HL-60 (cell line): Measurements from ENCODE around the gene BCL3.

Experiments
- DNase-seq, 2 experiments: peaks; one replicate each; pipeline ENCODE4 v3.0.0-alpha.2; 2010 to 2020; ENCODE audit warnings: low read depth in 1 of 2, low spot score in 1 of 2
- H3K27ac ChIP-seq: fragments of 250-450 bp; sonication (Bioruptor Pico); replicated peaks from 2 replicates; pipeline ENCODE4 v1.5.1; 2020; ENCODE audit warnings: mild to moderate bottlenecking, moderate library complexity
- H3K27me3 ChIP-seq: fragments of 250-450 bp; sonication (Bioruptor Pico); 2 replicates; pipeline ENCODE4 v1.5.1; 2021; ENCODE audit warnings: mild to moderate bottlenecking, moderate library complexity; ENCODE audit not compliant: insufficient read depth, poor library complexity, severe bottlenecking
- H3K4me3 ChIP-seq: replicated peaks from 2 replicates; pipeline ENCODE4 v1.5.1; 2011; ENCODE audit warnings: mild to moderate bottlenecking, control low read depth, low read length; ENCODE audit not compliant: insufficient read depth
- CTCF ChIP-seq: IDR thresholded peaks from one replicate; pipeline ENCODE4 v1.5.1; 2011; ENCODE audit warnings: low read length, control low read depth, inconsistent platforms; ENCODE audit not compliant: insufficient read depth
- GABPA ChIP-seq: IDR thresholded peaks from 2 replicates; pipeline ENCODE4 v1.6.1; 2012; ENCODE audit warnings: low read depth
- POLR2AphosphoS5 ChIP-seq: IDR thresholded peaks from 2 replicates; pipeline ENCODE4 v1.6.1; 2012; ENCODE audit warnings: low read depth
- REST ChIP-seq: IDR thresholded peaks from 2 replicates; pipeline ENCODE4 v1.6.1; 2012; ENCODE audit warnings: low read depth; ENCODE audit not compliant: insufficient replicate concordance
- SPI1 ChIP-seq: IDR thresholded peaks from 2 replicates; pipeline ENCODE4 v1.6.1; 2012; ENCODE audit warnings: low read depth, mild to moderate bottlenecking, borderline replicate concordance

The BCL3 gene

GRCh38 chr19:44747739-44748425, 626 bp upstream of the BCL3 start:
- DNase-seq: peak; percentile 50 to 61
- TF ChIP-seq SPI1 (peak; percentile 51; the same call in 1 of the 2 replicates), POLR2AphosphoS5 (peak; percentile 41; the same call in 1 of the 2 replicates), GABPA (no peak)
- Histone ChIP-seq H3K4me3 (peak overlapping the region; percentile 41), H3K27me3 (no peaks in the 10 kb centered on the region), H3K27ac (peak overlapping the region; percentile 72)

GRCh38 chr19:44749292-44749691, 784 bp downstream of the BCL3 start:
- H3K27me3 ChIP-seq: no peaks in the 10 kb centered on the region
- no peak for TF ChIP-seq GABPA
- TF ChIP-seq POLR2AphosphoS5: no peak
- no peak for TF ChIP-seq CTCF
- no peak for TF ChIP-seq SPI1
- TF ChIP-seq REST: no peak
- peak overlapping the region; percentile 58 for H3K4me3 ChIP-seq
- no peak for DNase-seq
- peak overlapping the region; percentile 65 for H3K27ac ChIP-seq

- H3K4me3 ChIP-seq: no peak overlapping the region; the same call in 1 of the 2 replicates
- no peak for DNase-seq
- H3K27me3 ChIP-seq: no peaks in the 10 kb centered on the region
- TF ChIP-seq REST (no peak), SPI1 (no peak), POLR2AphosphoS5 (no peak), CTCF (no peak), GABPA (no peak)
- no peak overlapping the region for H3K27ac ChIP-seq
These were observed 1.5 kb downstream of the BCL3 start for GRCh38 chr19:44749994-44750393.

GRCh38 chr19:44752123-44752815, 3.8 kb downstream of the BCL3 start:
- Histone ChIP-seq H3K27ac (peak overlapping the region; percentile 85), H3K27me3 (no peaks in the 10 kb centered on the region), H3K4me3 (no peak overlapping the region)
- TF ChIP-seq SPI1: no peak
- no peak for TF ChIP-seq GABPA
- no peak for TF ChIP-seq CTCF
- no peak for TF ChIP-seq REST
- TF ChIP-seq POLR2AphosphoS5: no peak
- no peak for DNase-seq
